Subcutaneous abdominal adipose tissue (tissue), 5 donors: Measurements from ENCODE around the gene PPFIBP1.
"Not testable (repeated sequence)": the region's sequence is repeated elsewhere in the genome, so short reads cannot be mapped to it uniquely, and the experiment has no call there.

Source experiments
- H3K27ac ChIP-seq: one replicate; pipeline ENCODE4 v1.7.0; 2013; ENCODE audit warnings: low read depth, mild to moderate bottlenecking, inconsistent platforms, low read length, moderate library complexity
- H3K27me3 ChIP-seq, 5 donors: one replicate each; pipeline ENCODE4 v1.7.0; 2013; ENCODE audit warnings: low read length in 5 of 5, inconsistent platforms in 1 of 5; ENCODE audit not compliant: control insufficient read depth in 5 of 5, insufficient read depth in 4 of 5
- H3K36me3 ChIP-seq, 5 donors: one replicate each; pipeline ENCODE4 v1.7.0; 2013; ENCODE audit warnings: low read length in 5 of 5; ENCODE audit not compliant: control insufficient read depth in 5 of 5, insufficient read depth in 5 of 5
- H3K4me1 ChIP-seq, 5 donors: one replicate each; pipeline ENCODE4 v1.7.0; 2013; ENCODE audit warnings: low read length in 5 of 5, mild to moderate bottlenecking in 3 of 5, moderate library complexity in 1 of 5; ENCODE audit not compliant: control insufficient read depth in 5 of 5, insufficient read depth in 5 of 5
- H3K4me3 ChIP-seq, 5 donors: one replicate each; pipeline ENCODE4 v1.7.0; 2013; ENCODE audit warnings: low read length in 5 of 5, low read depth in 1 of 5
- H3K9ac ChIP-seq, 5 donors: one replicate each; pipeline ENCODE4 v1.7.0; 2013; ENCODE audit warnings: low read length in 5 of 5, mild to moderate bottlenecking in 4 of 5, moderate library complexity in 3 of 5
- H3K9me3 ChIP-seq, 5 donors: one replicate each; pipeline ENCODE4 v1.7.0; 2013; ENCODE audit warnings: low read length in 5 of 5; ENCODE audit not compliant: control insufficient read depth in 5 of 5
- donor health status: healthy.
- donor health status: healthy.
- donor health status: healthy.
- donor health status: healthy.
- donor health status: healthy.

Gene PPFIBP1

DNA sequence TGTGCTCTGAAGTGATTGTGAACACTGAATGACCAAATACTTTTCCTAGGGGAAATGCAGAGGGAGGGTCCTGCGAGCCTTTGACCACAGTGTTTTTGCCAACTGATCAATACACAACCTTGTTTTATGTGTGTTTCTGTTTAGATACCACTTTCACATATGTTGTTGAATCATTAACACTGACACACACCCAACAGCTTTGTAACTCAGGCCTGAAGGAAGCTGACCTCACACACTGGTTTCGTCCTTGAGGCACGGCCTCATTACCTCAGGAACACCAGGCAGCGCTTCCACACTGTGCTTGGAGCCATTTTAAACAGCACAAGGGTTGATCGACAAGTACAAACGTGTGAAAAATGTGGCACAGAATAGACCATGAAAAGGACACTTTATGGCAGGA is 60.0 kb downstream of the PPFIBP1 start:
- Histone ChIP-seq H3K4me3 (no peak overlapping the region), H3K27me3 (no peaks in the 10 kb centered on the region), H3K4me1 (peaks cover 6 to 55% (median 18%) of the 10 kb centered on the region in 5 donors), H3K9me3 (no peaks in the 10 kb centered on the region), H3K36me3 (peaks cover under 1 to 4% (median 2%) of the 10 kb centered on the region in 5 donors), H3K27ac (peak overlapping the region; percentile 71), H3K9ac (no peak overlapping the region)

DNA sequence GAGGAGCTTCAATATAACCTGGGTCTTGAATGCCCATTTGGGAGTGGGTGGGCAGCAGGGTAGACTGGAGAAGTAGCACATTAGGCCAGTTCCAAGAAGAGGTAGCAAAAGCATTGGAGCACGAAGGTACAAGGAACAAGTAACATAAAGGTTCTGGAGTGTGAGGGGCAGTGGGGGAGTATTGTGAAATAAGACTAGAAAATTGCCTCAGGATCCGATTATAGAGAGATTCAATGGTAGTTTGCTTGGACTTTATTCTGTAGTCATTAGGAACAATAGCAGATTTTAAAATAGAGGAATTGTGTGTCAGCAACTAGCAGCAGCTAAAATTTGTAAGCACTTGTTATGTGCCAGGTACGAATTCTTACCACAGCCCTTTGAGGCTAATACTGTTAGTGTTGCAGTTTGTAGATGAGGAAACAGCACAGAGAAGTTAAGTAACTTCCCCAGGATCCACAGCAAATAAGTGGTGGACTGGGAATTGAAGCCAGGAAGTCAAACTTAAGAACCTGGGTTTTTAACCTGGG is 61.8 kb downstream of the PPFIBP1 start:
- Histone ChIP-seq H3K36me3 (no peaks in the 10 kb centered on the region), H3K9ac (no peak overlapping the region), H3K9me3 (no peaks in the 10 kb centered on the region), H3K4me3 (no peak overlapping the region), H3K4me1 (peaks cover 6 to 48% (median 18%) of the 10 kb centered on the region in 5 donors), H3K27ac (no peak overlapping the region), H3K27me3 (no peaks in the 10 kb centered on the region)

DNA sequence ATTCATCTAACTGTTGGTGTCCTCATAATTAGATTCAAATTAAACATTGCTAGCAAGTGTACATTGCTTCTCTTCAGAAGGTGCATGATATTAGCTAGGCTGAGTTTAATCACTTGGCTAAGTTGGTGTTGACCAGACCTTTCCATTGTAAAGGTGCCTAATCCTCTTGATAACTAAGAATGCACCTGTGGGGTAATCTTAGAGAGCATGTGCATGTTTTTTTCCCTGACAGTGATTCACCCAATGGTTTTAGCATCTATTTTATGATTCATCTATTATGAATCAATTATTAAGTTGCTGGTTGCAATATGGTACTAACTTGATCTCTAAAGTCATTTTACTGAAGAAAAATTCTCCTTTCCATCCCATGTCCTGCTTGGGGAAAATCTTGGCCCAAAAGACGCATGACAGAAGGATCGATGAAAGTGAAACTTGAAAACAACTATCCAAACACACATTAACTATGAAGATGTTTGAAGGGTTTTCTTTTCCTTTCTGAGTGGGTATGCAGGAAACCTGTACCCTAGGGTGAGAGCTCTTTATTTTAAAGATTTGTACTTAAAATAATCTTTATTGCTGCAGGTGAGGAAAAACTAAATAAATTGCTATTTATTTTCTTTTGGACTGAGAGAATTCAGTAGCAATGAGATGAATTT is 64.2 kb downstream of the PPFIBP1 start:
- H3K27ac ChIP-seq, H3K4me3 ChIP-seq: not testable (repeated sequence)

DNA sequence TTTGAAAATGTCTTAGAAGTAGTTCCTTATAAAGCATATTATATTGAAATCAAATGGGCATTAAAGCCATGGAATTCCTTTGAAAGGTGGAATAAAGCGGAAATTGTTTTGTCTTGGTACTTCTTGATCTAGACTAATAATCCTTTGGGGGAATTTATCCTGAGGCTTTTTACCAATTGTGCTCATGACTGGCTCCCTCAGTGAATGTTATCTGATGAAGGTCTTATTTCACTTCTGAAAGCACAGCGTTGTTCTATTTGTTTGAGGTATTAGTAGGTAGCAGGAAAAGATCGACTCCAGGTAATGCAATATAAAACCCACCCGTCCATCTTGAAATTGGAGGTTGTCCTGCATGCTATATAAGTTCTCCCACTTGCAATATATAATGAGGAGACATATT is 64.8 kb downstream of the PPFIBP1 start:
- no peak overlapping the region for H3K27ac ChIP-seq
- H3K9me3 ChIP-seq: no peaks in the 10 kb centered on the region
- no peaks in the 10 kb centered on the region for H3K36me3 ChIP-seq
- H3K27me3 ChIP-seq: no peaks in the 10 kb centered on the region
- H3K9ac ChIP-seq: no peak overlapping the region
- no peak overlapping the region for H3K4me3 ChIP-seq
- H3K4me1 ChIP-seq: peaks cover 0 to 24% (median 7%) of the 10 kb centered on the region in 5 donors

More for the DNA sequence above, 64.2 kb downstream of the PPFIBP1 start:
- H3K9ac ChIP-seq, H3K9me3 ChIP-seq, H3K36me3 ChIP-seq, H3K27me3 ChIP-seq: not testable (repeated sequence)
- H3K4me1 ChIP-seq: peaks cover 0 to 29% (median 12%) of the 10 kb centered on the region in 5 donors

DNA sequence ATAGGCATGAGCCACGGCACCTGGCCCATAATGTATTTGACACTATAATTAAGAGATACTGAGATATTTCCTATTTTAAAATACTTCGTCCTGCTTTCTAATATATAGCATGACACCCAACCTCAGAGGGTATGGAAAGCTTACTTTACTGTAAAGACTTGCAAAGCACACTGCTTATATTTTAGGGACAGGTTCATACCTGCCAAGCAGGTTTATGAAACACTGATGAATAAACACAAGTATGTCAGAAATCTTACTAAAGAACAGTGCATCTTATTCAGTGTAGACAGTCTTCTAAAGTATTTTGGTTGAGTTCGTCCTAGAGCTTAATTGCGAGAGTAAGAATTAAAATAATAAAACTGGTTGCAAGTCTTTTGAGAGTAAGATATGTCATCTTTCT is 65.4 kb downstream of the PPFIBP1 start:
- no peak overlapping the region for H3K9ac ChIP-seq
- no peaks in the 10 kb centered on the region for H3K36me3 ChIP-seq
- H3K27ac ChIP-seq: no peak overlapping the region
- H3K27me3 ChIP-seq: no peaks in the 10 kb centered on the region
- H3K4me3 ChIP-seq: no peak overlapping the region
- peaks cover 0 to 17% (median 4%) of the 10 kb centered on the region in 5 donors for H3K4me1 ChIP-seq
- H3K9me3 ChIP-seq: no peaks in the 10 kb centered on the region

DNA sequence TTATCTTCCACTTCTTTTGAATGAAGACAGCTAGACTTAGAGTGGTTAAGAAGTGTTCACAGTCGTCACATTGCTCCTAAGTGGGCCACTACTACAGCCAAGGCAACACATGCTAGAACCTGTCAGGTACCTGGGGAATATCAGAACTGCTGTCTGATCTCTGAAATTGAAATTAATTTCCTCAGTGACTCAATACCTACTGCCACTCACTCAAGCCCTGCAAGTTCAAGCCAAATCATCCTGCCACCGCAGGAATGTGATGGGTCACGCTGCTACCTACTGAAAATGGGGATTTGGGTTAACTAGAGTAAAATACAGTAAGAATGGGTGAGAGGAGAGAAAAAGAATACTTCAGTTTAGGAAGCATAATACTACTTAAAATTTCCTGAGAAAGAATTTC is 67.7 kb downstream of the PPFIBP1 start:
- H3K4me3 ChIP-seq, H3K36me3 ChIP-seq, H3K27ac ChIP-seq, H3K4me1 ChIP-seq, H3K27me3 ChIP-seq, H3K9me3 ChIP-seq, H3K9ac ChIP-seq: not testable (repeated sequence)

DNA sequence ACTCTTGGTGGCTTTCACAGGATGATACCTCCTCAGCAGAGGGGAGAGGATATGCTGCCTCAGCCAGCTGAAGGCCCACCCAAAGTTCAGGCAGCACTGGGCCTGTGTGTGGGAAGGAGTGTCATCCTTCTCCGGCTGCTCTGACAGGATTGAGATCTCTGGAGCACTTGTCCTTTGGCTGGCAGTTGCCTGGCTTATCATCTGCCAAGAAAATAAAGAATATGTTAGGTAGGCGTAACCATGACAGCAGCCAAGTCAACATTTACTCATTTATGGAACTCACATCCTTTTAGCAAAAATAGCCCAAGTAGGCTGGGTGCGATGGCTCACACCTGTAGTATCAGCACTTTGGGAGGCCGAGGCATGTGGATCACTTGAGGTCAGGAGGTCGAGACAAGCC is 68.5 kb downstream of the PPFIBP1 start:
- Histone ChIP-seq H3K9ac (no peak overlapping the region), H3K27me3 (no peaks in the 10 kb centered on the region), H3K4me1 (peaks cover 2 to 8% (median 6%) of the 10 kb centered on the region in 5 donors), H3K9me3 (no peaks in the 10 kb centered on the region), H3K27ac (no peak overlapping the region), H3K36me3 (no peaks in the 10 kb centered on the region), H3K4me3 (no peak overlapping the region)

DNA sequence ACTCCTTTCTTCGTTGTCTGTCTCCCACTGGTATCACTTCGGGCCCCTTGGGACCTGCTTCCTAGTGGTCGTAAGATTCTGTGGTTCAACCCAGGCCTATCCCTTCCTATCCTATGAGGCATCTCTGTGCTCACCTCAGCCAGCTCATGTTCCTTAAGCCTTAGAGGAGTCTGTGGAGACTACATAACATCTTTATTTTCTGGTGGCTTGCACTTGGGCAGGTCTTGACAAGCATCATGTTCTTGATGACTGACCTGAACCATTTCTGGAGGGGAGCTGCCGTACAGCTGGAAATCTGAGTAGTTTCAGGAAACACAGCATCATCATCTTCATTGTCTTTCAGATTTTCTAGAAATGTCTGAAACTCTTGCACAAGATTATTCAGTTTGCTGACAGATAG is 69.3 kb downstream of the PPFIBP1 start:
- Histone ChIP-seq H3K36me3 (no peaks in the 10 kb centered on the region), H3K9ac (no peak overlapping the region), H3K27ac (no peak overlapping the region), H3K4me1 (peaks cover 2 to 8% (median 6%) of the 10 kb centered on the region in 5 donors), H3K4me3 (no peak overlapping the region), H3K27me3 (no peaks in the 10 kb centered on the region), H3K9me3 (no peaks in the 10 kb centered on the region)

DNA sequence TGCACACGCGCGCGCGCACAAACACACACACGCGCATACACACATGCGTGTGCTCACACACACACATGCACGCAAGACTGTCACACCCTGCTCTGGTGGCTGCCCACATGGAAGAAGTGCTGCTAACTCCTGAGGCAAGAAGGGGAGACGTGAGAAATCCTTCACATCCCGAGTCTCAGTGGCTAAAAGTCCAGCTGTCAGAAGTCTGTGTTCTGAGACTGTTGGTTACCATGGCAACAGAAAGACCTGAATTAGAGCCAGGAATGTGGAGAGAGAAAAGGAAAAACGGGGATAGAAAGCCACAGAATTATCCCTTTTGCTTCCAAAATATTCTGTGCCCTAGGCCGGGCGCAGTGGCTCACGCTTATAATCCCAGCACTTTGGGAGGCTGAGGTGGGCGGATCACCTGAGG is 71.2 kb downstream of the PPFIBP1 start:
- H3K27me3 ChIP-seq: no peaks in the 10 kb centered on the region
- no peak overlapping the region for H3K9ac ChIP-seq
- peaks cover 2 to 23% (median 6%) of the 10 kb centered on the region in 5 donors for H3K4me1 ChIP-seq
- no peaks in the 10 kb centered on the region for H3K36me3 ChIP-seq
- H3K4me3 ChIP-seq: peak overlapping the region in 4 of 5 donors; percentile 10 to 47 (median 20)
- H3K27ac ChIP-seq: no peak overlapping the region
- no peaks in the 10 kb centered on the region for H3K9me3 ChIP-seq

DNA sequence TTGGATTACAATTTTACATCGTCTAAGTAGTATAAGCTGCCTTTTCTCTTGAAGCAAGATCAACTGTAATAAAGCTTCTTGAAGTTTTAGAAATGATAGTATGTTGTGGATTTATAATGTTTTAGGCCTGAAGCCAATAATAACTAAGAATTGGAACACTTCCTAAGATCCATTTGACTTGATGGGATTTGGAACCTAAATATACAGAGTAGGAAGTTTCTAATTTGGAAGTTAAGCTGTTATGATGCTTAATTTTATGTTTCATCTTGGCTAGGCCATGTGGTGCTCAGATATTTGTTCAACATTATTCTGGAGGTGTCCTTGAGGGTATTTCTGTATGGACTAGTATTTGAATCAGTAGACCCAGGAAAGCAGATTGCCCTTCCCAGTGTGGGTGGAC is 74.9 kb downstream of the PPFIBP1 start:
- not testable (repeated sequence) for H3K4me3 ChIP-seq, H3K27me3 ChIP-seq, H3K27ac ChIP-seq, H3K9ac ChIP-seq, H3K9me3 ChIP-seq, H3K36me3 ChIP-seq
- peaks cover 2 to 19% (median 6%) of the 10 kb centered on the region in 5 donors for H3K4me1 ChIP-seq
